IMR-90 (cell line): Measurements from ENCODE around the gene EFEMP1. TPM values are rescaled to one million over a fixed set of nuclear protein-coding genes. Genes with fewer than 3 reads are reported as not detected.
A peak's percentile ranks its signal among the peaks of the same experiment; 100 is the strongest.

Experiments used
- ATAC-seq: fragments of 200-7000 bp; cut with Tn5 transposase; 2 replicates; pipeline ENCODE4 v1.9.1; 2020; ENCODE audit warnings: low read depth, mild to moderate bottlenecking, moderate library complexity
- BruUV-seq: library from RNA; stranded (reverse); fragments of 400-500 nt; replicated peaks from 2 replicates; lab custom pipeline; 2021; lab: Mats Ljungman, UMichigan
- CTCF ChIA-PET: fragments of 300-600 bp; formaldehyde crosslinking; extraction: SDS; loops from one replicate; lab custom pipeline; 2021; ENCODE audit warnings: antibody characterized with exemption; lab: Yijun Ruan, JAX
- POLR2A ChIA-PET: fragments of 300-600 bp; sonication (Branson Sonifier 250); formaldehyde crosslinking; loops from one replicate; lab custom pipeline; 2022; ENCODE audit warnings: antibody characterized with exemption; ENCODE audit not compliant: unreplicated experiment; lab: Charles Lee
- DNase-seq: peaks from one replicate; pipeline ENCODE4 v3.0.0; 2013
- H2AFZ ChIP-seq: replicated peaks from 2 replicates; pipeline ENCODE3; 2013; ENCODE audit warnings: low read length, mild to moderate bottlenecking; ENCODE audit not compliant: poor library complexity
- H2AK5ac ChIP-seq: 2 replicates; pipeline ENCODE4 v1.6.1; 2013; ENCODE audit warnings: low read depth, low read length, inconsistent platforms
- H2AK9ac ChIP-seq: replicated peaks from 2 replicates; pipeline ENCODE3; 2013; ENCODE audit warnings: mild to moderate bottlenecking, low read depth, low read length, moderate library complexity; ENCODE audit not compliant: poor library complexity
- H2BK120ac ChIP-seq: 2 replicates; pipeline ENCODE4 v1.6.1; 2013; ENCODE audit warnings: low read depth, low read length, inconsistent platforms
- H2BK15ac ChIP-seq: 3 replicates; pipeline ENCODE4 v1.6.1; 2013; ENCODE audit warnings: low read depth, low read length, inconsistent platforms
- H2BK20ac ChIP-seq: 2 replicates; pipeline ENCODE4 v1.6.1; 2013; ENCODE audit warnings: low read depth, mild to moderate bottlenecking, inconsistent platforms, low read length, moderate library complexity
- H2BK5ac ChIP-seq: 2 replicates; pipeline ENCODE4 v1.6.1; 2013; ENCODE audit warnings: mild to moderate bottlenecking, low read depth, low read length, inconsistent platforms; ENCODE audit not compliant: poor library complexity, severe bottlenecking
- H3K14ac ChIP-seq: replicated peaks from 2 replicates; pipeline ENCODE4 v1.6.1; 2013; ENCODE audit warnings: low read depth, low read length, inconsistent platforms
- H3K18ac ChIP-seq: 2 replicates; pipeline ENCODE4 v1.6.1; 2013; ENCODE audit warnings: low read depth, low read length, control low read depth
- H3K23ac ChIP-seq: 2 replicates; pipeline ENCODE4 v1.6.1; 2013; ENCODE audit warnings: low read depth, low read length, inconsistent platforms
- H3K27ac ChIP-seq: 2 replicates; pipeline ENCODE4 v1.5.1; 2013; ENCODE audit warnings: mild to moderate bottlenecking, control low read depth, low read length; ENCODE audit not compliant: insufficient read depth
- H3K27me3 ChIP-seq: 2 replicates; pipeline ENCODE4 v1.6.1; 2013; ENCODE audit warnings: low read length; ENCODE audit not compliant: control insufficient read depth, insufficient read depth
- H3K36me3 ChIP-seq: 2 replicates; pipeline ENCODE4 v1.6.1; 2013; ENCODE audit warnings: low read length, mixed read lengths; ENCODE audit not compliant: control insufficient read depth, insufficient read depth
- H3K4ac ChIP-seq: 2 replicates; pipeline ENCODE4 v1.6.1; 2013; ENCODE audit warnings: low read depth, low read length, inconsistent platforms
- H3K4me1 ChIP-seq: 2 replicates; pipeline ENCODE4 v1.6.1; 2013; ENCODE audit warnings: low read length, mixed read lengths; ENCODE audit not compliant: control insufficient read depth, insufficient read depth
- H3K4me2 ChIP-seq: 2 replicates; pipeline ENCODE4 v1.6.1; 2013; ENCODE audit warnings: low read depth, mild to moderate bottlenecking, control low read depth, low read length, moderate library complexity
- H3K4me3 ChIP-seq: 2 replicates; pipeline ENCODE4 v1.5.1; 2013; ENCODE audit warnings: low read depth, mild to moderate bottlenecking, control low read depth, low read length, moderate library complexity; ENCODE audit not compliant: insufficient read depth
- H3K56ac ChIP-seq: 2 replicates; pipeline ENCODE4 v1.6.1; 2013; ENCODE audit warnings: low read length, inconsistent platforms; ENCODE audit not compliant: insufficient read depth; ENCODE audit errors: extremely low read depth
- H3K79me1 ChIP-seq, 2 experiments: 2 replicates each; pipeline ENCODE4 v1.6.1; 2013; ENCODE audit warnings: low read length in 2 of 2, inconsistent platforms in 1 of 2, low read depth in 1 of 2
- H3K9ac ChIP-seq: 2 replicates; pipeline ENCODE4 v1.6.1; 2013; ENCODE audit warnings: low read depth, low read length, control low read depth
- H3K9me1 ChIP-seq: 2 replicates; pipeline ENCODE4 v1.6.1; 2013; ENCODE audit warnings: low read length, inconsistent platforms; ENCODE audit not compliant: insufficient read depth
- H3K9me3 ChIP-seq: 2 replicates; pipeline ENCODE4 v1.6.1; 2013; ENCODE audit warnings: low read length; ENCODE audit not compliant: control insufficient read depth, insufficient read depth
- H4K20me1 ChIP-seq: 2 replicates; pipeline ENCODE4 v1.6.1; 2013; ENCODE audit warnings: low read length, inconsistent platforms; ENCODE audit not compliant: insufficient read depth
- H4K5ac ChIP-seq: 2 replicates; pipeline ENCODE4 v1.6.1; 2013; ENCODE audit warnings: mild to moderate bottlenecking, low read depth, low read length, control low read depth
- H4K8ac ChIP-seq, 2 experiments: 2 replicates each; pipeline ENCODE4 v1.6.1; 2013; ENCODE audit warnings: low read depth in 2 of 2, low read length in 2 of 2, control low read depth in 1 of 2, inconsistent platforms in 1 of 2
- H4K91ac ChIP-seq: 2 replicates; pipeline ENCODE4 v1.6.1; 2013; ENCODE audit warnings: low read depth, low read length, inconsistent platforms; ENCODE audit not compliant: insufficient read depth
- CEBPB ChIP-seq: IDR thresholded peaks from 2 replicates; pipeline ENCODE4 v1.6.1; 2012; ENCODE audit warnings: low read depth, low read length, improper control_type of control experiment
- POLR2A ChIP-seq: IDR thresholded peaks from 2 replicates; pipeline ENCODE4 v1.6.1; 2012; ENCODE audit warnings: mild to moderate bottlenecking, low read depth, low read length
- RCOR1 ChIP-seq: IDR thresholded peaks from 2 replicates; pipeline ENCODE4 v1.6.1; 2012; ENCODE audit warnings: mild to moderate bottlenecking, low read length, improper control_type of control experiment; ENCODE audit not compliant: insufficient replicate concordance
- WGBS, 2 experiments: methylation state at CpG; one replicate each; pipeline versions ENCODE4 v1.1.5 to v1.1.7; 2013; ENCODE audit warnings: missing lambda C conversion rate in 2 of 2; ENCODE audit not compliant: insufficient read length in 1 of 2; ENCODE audit errors: extremely low coverage in 2 of 2; 5-methylcytosine and 5-hydroxymethylcytosine counted together
- dilution Hi-C: fragments of 300-500 bp; cut with HindIII; formaldehyde crosslinking; loops from one replicate; pipeline ENCODE4 v1.14.3; 2018; ENCODE audit warnings: low sequenced_read_pairs; ENCODE audit not compliant: unreplicated experiment
- in situ Hi-C: fragments of 300-500 bp; cut with MboI; formaldehyde crosslinking; loops from 3 replicates; pipeline ENCODE4 v1.14.3; 2019; ENCODE audit warnings: low sequenced_read_pairs, inconsistent platforms, mixed read lengths
- intact Hi-C: fragments of 100-400 bp; cut with micrococcal nuclease; formaldehyde crosslinking; loops from 2 replicates; pipeline ENCODE4 v1.10.0; 2022
- polyA plus RNA-seq, 3 experiments: library from polyadenylated mRNA; depleted of rRNA; stranded (reverse); fragments of >200 nt; gene quantifications; 2 replicates each; pipeline ENCODE4 v1.2.3, GENCODE V29; 2012; ENCODE audit warnings: low replicate concordance in 1 of 3
- total RNA-seq: library from RNA; depleted of rRNA; stranded (reverse); fragments of >200 nt; gene quantifications from 2 replicates; pipeline ENCODE4 v1.2.3, GENCODE V29; 2012
- TF ChIP-seq, protein P1 (sequence below): fragments of 150-350 bp; IDR thresholded peaks from 2 replicates; pipeline ENCODE4 v1.6.1; 2017; ENCODE audit warnings: mild to moderate bottlenecking, antibody characterized with exemption, low read length, low read depth

The EFEMP1 gene
- total and polyA plus RNA-seq, 2 of the 4 experiments (the other 2 are of a cell fraction), result 214 to 219 TPM

DNA sequence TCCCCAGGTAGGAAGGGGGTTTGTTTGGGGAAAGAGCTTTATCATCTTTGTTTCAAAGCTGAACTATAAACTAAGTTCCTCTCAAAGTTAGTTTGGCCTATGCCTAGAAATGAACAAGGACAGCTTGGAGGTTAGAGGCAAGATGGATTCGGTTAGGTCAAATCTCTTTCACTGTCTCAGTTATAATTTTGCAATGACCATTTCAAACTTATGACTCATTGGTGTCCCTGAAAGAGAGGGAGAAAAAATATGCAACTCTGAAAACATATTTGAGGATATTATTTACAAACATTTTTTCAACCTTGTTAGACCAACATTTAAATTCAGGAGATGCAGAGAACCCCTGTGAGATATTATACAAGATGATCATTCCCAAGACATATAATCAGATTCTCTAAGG lies 95.7 kb downstream of the EFEMP1 start:
- Histone ChIP-seq H3K9ac (no peak overlapping the region), H3K4me3 (no peak overlapping the region), H3K27me3 (no peaks in the 10 kb centered on the region), H3K27ac (no peak overlapping the region), H3K9me3 (no peaks in the 10 kb centered on the region), H3K4ac (no peak overlapping the region), H2BK120ac (no peak overlapping the region; the same call in 1 of the 2 replicates), H2BK15ac (no peak overlapping the region), H4K20me1 (no peaks in the 10 kb centered on the region), H3K56ac (no peak overlapping the region), H2AK5ac (no peak overlapping the region), H3K9me1 (0 out of 2 replicates have a peak, but pooled peaks cover 2% of the 10 kb centered on the region), H2AK9ac (no peak overlapping the region), H3K18ac (no peak overlapping the region), H4K5ac (no peak overlapping the region), H3K4me1 (peaks cover 5% of the 10 kb centered on the region; the same call in 1 of the 2 replicates), H2BK5ac (no peak overlapping the region), H3K36me3 (no peaks in the 10 kb centered on the region), H3K14ac (no peak overlapping the region), H2AFZ (no peak overlapping the region), H4K91ac (no peak overlapping the region), H2BK20ac (no peak overlapping the region), H3K79me1 (no peaks in the 10 kb centered on the region), H4K8ac (no peak overlapping the region), H3K23ac (no peak overlapping the region), H3K4me2 (no peak overlapping the region)
- dilution Hi-C loops (no loop called here), in situ Hi-C loops (no loop called here), intact Hi-C loops (no loop called here)
- no CpG with 5 or more reads among the region's 1 CpG for WGBS, 2 experiments
- CTCF ChIA-PET, result no interaction called here
- no peak for TF ChIP-seq RCOR1
- TF ChIP-seq CEBPB, result peak; percentile 38; the same call in 1 of the 2 replicates
- TF ChIP-seq, protein P1, sequence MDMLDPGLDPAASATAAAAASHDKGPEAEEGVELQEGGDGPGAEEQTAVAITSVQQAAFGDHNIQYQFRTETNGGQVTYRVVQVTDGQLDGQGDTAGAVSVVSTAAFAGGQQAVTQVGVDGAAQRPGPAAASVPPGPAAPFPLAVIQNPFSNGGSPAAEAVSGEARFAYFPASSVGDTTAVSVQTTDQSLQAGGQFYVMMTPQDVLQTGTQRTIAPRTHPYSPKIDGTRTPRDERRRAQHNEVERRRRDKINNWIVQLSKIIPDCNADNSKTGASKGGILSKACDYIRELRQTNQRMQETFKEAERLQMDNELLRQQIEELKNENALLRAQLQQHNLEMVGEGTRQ, result no peak
- TF ChIP-seq POLR2A, result no peak
- no TSS peak for BruUV-seq
- DNase-seq, result peak; percentile 11
- POLR2A ChIA-PET, result no interaction called here
- no peak; the same call in 1 of the 2 replicates for ATAC-seq
